Progenitor cell of endocrine pancreas (in vitro differentiated cells): Measurements from ENCODE around the gene ACSM6. TPM values are rescaled to one million over a fixed set of nuclear protein-coding genes. Genes with fewer than 3 reads are reported as not detected.

Experiments
- DNase-seq: peaks from one replicate; pipeline ENCODE4 v3.0.0; 2021; ENCODE audit warnings: low spot score; ENCODE audit not compliant: unreplicated experiment
- H3K27ac Mint-ChIP-seq: 2 replicates; pipeline ENCODE4 v1.8.0; 2021; ENCODE audit warnings: mild to moderate bottlenecking, moderate library complexity, mixed read lengths
- H3K27me3 Mint-ChIP-seq: 2 replicates; pipeline ENCODE4 v1.8.0; 2021; ENCODE audit warnings: mixed read lengths
- H3K36me3 Mint-ChIP-seq: 2 replicates; pipeline ENCODE4 v1.8.0; 2022; ENCODE audit warnings: mixed read lengths; ENCODE audit not compliant: insufficient read depth
- H3K4me1 Mint-ChIP-seq: 2 replicates; pipeline ENCODE4 v1.8.0; 2021; ENCODE audit warnings: low read depth, mixed read lengths
- H3K4me3 Mint-ChIP-seq: 2 replicates; pipeline ENCODE4 v1.8.0; 2021; ENCODE audit warnings: low read depth, mild to moderate bottlenecking, moderate library complexity, mixed read lengths
- H3K9me3 Mint-ChIP-seq: 2 replicates; pipeline ENCODE4 v1.8.0; 2021; ENCODE audit warnings: low read depth, mixed read lengths
- CTCF ChIP-seq: fragments of 200-600 bp; sonication (generic); IDR thresholded peaks from one replicate; pipeline ENCODE4 v1.5.0; 2021; ENCODE audit warnings: antibody characterized with exemption, mild to moderate bottlenecking; ENCODE audit not compliant: unreplicated experiment
- total RNA-seq: library from RNA; stranded (reverse); gene quantifications from 2 replicates; pipeline ENCODE4 v1.2.1, GENCODE V29; 2021

ACSM6 gene
- total RNA-seq, 1 donor from 2014 or later, result not detected

- Mint-ChIP-seq H3K27me3 (no peaks in the 10 kb centered on the region), H3K9me3 (no peaks in the 10 kb centered on the region), H3K27ac (no peak overlapping the region), H3K4me1 (peaks cover 47% of the 10 kb centered on the region), H3K36me3 (peaks cover 14% of the 10 kb centered on the region), H3K4me3 (no peak overlapping the region)
- no peak for DNase-seq
- TF ChIP-seq CTCF, result no peak
Observed at GRCh38 chr10:95267251-95267650, 73.2 kb downstream of the ACSM6 start.

- no peak for TF ChIP-seq CTCF
- Mint-ChIP-seq H3K36me3 (peaks cover 13% of the 10 kb centered on the region), H3K4me1 (peaks cover 41% of the 10 kb centered on the region), H3K4me3 (no peak overlapping the region), H3K27ac (peak overlapping the region; percentile 88), H3K9me3 (no peaks in the 10 kb centered on the region), H3K27me3 (no peaks in the 10 kb centered on the region)
- no peak for DNase-seq
Observed at GRCh38 chr10:95268438-95268837, 74.4 kb downstream of the ACSM6 start.

- Mint-ChIP-seq H3K4me1 (peaks cover 15% of the 10 kb centered on the region), H3K27me3 (no peaks in the 10 kb centered on the region), H3K4me3 (no peak overlapping the region), H3K36me3 (peaks cover 14% of the 10 kb centered on the region), H3K27ac (peak overlapping the region; percentile 82), H3K9me3 (peaks cover 4% of the 10 kb centered on the region)
- no peak for TF ChIP-seq CTCF
- DNase-seq, result no peak
Observed at GRCh38 chr10:95273393-95274312, 79.6 kb downstream of the ACSM6 start.

GRCh38 chr10:95275726-95276366, 81.8 kb downstream of the ACSM6 start:
- Mint-ChIP-seq H3K4me3 (no peak overlapping the region), H3K4me1 (peaks cover 20% of the 10 kb centered on the region), H3K27me3 (no peaks in the 10 kb centered on the region), H3K9me3 (peaks cover 4% of the 10 kb centered on the region), H3K27ac (no peak overlapping the region), H3K36me3 (peaks cover 11% of the 10 kb centered on the region)
- DNase-seq, result no peak
- no peak for TF ChIP-seq CTCF

- TF ChIP-seq CTCF, result no peak
- Mint-ChIP-seq H3K36me3 (peaks cover 11% of the 10 kb centered on the region), H3K9me3 (peaks cover 4% of the 10 kb centered on the region), H3K27ac (no peak overlapping the region), H3K27me3 (no peaks in the 10 kb centered on the region), H3K4me3 (no peak overlapping the region), H3K4me1 (peaks cover 23% of the 10 kb centered on the region)
- no peak for DNase-seq
Observed at GRCh38 chr10:95276367-95277200, 82.5 kb downstream of the ACSM6 start.
